Stimulated activated CD4-positive, alpha-beta T cell treated with anti-CD3 and anti-CD28 coated beads, Interleukin-12 subunit alpha, Interleukin-12 subunit beta, amount 100 ng/mL, for 24 hours (primary cell): Measurements from ENCODE around the gene KLHL20.
A peak's percentile ranks its signal among the peaks of the same experiment; 100 is the strongest.
"Not testable (repeated sequence)": the region's sequence is repeated elsewhere in the genome, so short reads cannot be mapped to it uniquely, and the experiment has no call there.

Experiments used
- DNase-seq, 2 experiments: peaks; one replicate each; pipeline ENCODE4 v3.0.0-alpha.2; 2020; ENCODE audit warnings: low read depth in 2 of 2

The KLHL20 gene

GRCh38 chr1:173749137-173749536 lies 34.4 kb downstream of the KLHL20 start:
- no peak for DNase-seq

- DNase-seq: no peak
Observed at GRCh38 chr1:173753830-173754229, 39.0 kb downstream of the KLHL20 start.

GRCh38 chr1:173757666-173758065 lies 42.9 kb downstream of the KLHL20 start:
- no peak for DNase-seq

- DNase-seq: no peak
Observed at GRCh38 chr1:173758110-173758509, 43.3 kb downstream of the KLHL20 start.

GRCh38 chr1:173758980-173759379 lies 44.2 kb downstream of the KLHL20 start:
- no peak for DNase-seq

GRCh38 chr1:173764331-173764730 lies 49.5 kb downstream of the KLHL20 start:
- DNase-seq: not testable (repeated sequence)

- no peak for DNase-seq
Observed at GRCh38 chr1:173768206-173768605, 53.4 kb downstream of the KLHL20 start.

- no peak for DNase-seq
Observed at GRCh38 chr1:173768827-173769226, 54.0 kb downstream of the KLHL20 start.

GRCh38 chr1:173770330-173770729 lies 55.5 kb downstream of the KLHL20 start:
- DNase-seq: not testable (repeated sequence)

GRCh38 chr1:173771560-173771959 lies 56.8 kb downstream of the KLHL20 start:
- no peak for DNase-seq

- DNase-seq: no peak
Observed at GRCh38 chr1:173775578-173776226, 60.9 kb downstream of the KLHL20 start.

- no peak for DNase-seq
Observed at GRCh38 chr1:173779936-173780335, 65.2 kb downstream of the KLHL20 start.

GRCh38 chr1:173784997-173785396 lies 70.2 kb downstream of the KLHL20 start:
- DNase-seq: no peak

GRCh38 chr1:173789841-173790240 lies 75.1 kb downstream of the KLHL20 start:
- no peak for DNase-seq

GRCh38 chr1:173798078-173798477 lies 83.3 kb downstream of the KLHL20 start:
- no peak for DNase-seq

- DNase-seq: not testable (repeated sequence)
Observed at GRCh38 chr1:173799995-173800394, 85.2 kb downstream of the KLHL20 start.

GRCh38 chr1:173802961-173803360 lies 88.2 kb downstream of the KLHL20 start:
- DNase-seq: no peak

GRCh38 chr1:173813654-173814053 lies 98.9 kb downstream of the KLHL20 start:
- DNase-seq: not testable (repeated sequence)

GRCh38 chr1:173818459-173818858 lies 103.7 kb downstream of the KLHL20 start:
- DNase-seq: no peak

GRCh38 chr1:173821680-173822079 lies 106.9 kb downstream of the KLHL20 start:
- no peak for DNase-seq

- DNase-seq: no peak
Observed at GRCh38 chr1:173823781-173824314, 109.1 kb downstream of the KLHL20 start.

- DNase-seq: peak; percentile 80 to 83
Observed at GRCh38 chr1:173824315-173825081, 109.7 kb downstream of the KLHL20 start, which contains the start of the genes CENPL and DARS2. CENPL (minus strand) TSS chr1:173824883; CDS start chr1:173811299, 13,584 bp downstream. DARS2 (plus strand) TSS chr1:173824673; CDS start chr1:173825230, 557 bp downstream.

GRCh38 chr1:173827611-173828010 lies 112.8 kb downstream of the KLHL20 start:
- no peak for DNase-seq
